ENCODE results near the gene RGR.

GRCh38 chr10:84217746-84218145 lies 27.1 kb upstream of the RGR start:
- TF ChIP-seq CTCF (conservative IDR thresholded peaks at IDR 0.05) (no peak), ZFX (IDR thresholded peaks at IDR 0.05) (no peak)
